Activated T-cell treated with anti-CD3 and anti-CD28 coated beads, Interleukin-2, amount 50 U/mL, for 1 hour (primary cell): ENCODE data around the gene ERC1.
"Not testable (repeated sequence)": the region's sequence is repeated elsewhere in the genome, so short reads cannot be mapped to it uniquely, and the experiment has no call there.

Experiments
- DNase-seq: peaks from one replicate; pipeline ENCODE4 v3.0.0-alpha.2; 2020

The ERC1 gene

DNA sequence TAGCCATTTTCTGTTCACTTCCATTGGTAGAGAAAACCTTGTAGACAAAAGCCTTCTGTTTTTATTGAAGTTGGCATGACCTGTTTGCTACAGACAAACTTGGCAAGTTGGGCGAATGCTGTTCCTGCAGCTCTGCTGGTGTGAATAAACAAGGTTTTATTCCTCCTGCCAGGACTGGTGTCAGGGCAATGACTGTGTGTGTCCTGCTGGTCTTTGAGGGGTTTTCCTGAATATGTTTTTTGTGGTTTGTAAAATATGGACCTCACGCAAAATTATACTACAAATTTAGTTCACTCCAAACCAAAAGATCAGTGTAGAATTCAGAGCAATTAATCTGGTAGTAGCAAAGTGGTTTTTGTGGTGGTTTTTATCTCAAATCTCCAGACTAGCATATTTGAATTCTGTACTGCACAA is 140.8 kb downstream of the ERC1 start:
- no peak for DNase-seq

DNA sequence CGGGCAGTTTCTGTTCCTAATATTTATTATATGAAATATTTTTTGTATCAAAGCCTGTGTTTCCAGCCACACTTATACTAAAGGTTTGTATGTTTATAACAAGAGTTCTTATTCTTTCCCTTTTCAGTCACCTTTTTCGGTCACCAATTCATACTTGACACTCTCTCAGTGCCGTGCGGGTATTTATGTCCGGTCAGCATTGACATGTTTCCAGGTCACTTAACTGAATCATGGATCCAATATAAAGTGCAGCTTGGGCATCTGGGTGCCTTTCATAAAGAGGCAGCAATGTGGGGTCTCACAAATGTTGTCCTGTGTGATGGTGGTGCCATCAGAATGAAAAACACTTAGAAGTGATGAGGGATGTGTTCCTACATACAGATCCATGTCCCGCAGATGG is 141.3 kb downstream of the ERC1 start:
- DNase-seq, result no peak

DNA sequence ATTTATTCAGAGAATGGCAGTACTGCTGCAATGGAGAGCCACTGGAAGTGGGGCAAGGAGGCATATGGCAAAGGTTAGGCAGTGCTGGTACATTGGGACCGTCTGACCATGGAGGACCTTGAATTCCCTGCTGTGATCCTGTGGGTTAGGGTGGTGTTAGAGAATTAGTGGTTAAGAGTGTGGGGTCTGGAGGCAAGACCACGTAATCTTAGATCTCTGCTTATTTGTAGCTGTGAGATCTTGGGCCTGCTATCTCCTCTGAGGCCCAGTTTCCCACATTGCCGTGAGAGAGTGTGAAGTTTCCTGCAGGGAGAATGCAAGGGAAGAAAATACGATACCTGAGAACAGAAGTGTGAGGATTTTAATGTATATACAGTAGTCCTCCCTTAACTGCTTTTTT is 147.7 kb downstream of the ERC1 start:
- no peak for DNase-seq

DNA sequence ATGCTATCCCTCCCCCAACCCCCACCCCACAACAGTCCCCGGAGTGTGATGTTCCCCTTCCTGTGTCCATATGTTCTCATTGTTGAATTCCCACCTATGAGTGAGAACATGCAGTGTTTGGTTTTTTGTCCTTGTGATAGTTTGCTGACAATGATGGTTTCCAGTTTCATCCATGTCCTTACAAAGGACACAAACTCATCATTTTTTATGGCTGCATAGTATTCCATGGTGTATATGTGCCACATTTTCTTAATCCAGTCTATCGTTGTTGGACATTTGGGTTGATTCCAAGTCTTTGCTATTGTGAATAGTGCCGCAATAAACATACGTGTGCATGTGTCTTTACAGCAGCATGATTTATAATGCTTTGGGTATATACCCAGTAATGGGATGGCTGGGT is 155.7 kb downstream of the ERC1 start:
- not testable (repeated sequence) for DNase-seq

DNA sequence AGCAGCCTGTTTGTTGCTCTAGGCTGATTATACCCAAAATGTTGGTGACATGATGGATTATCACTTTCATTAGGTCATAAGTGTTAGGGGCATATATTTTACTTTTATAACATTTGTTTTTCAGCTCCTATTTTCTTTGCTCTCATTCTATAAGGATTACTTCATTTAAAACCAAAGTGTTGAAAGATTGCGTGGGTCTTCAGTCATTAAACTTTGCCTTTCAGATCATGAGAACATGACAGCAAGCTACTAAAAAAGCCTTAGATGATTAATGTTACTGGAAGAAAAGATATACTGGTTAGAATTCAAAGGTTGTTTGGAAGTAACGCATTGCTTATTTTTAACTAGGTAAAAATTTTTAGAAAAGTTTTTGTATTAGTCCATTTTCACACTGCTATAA is 156.8 kb downstream of the ERC1 start:
- no peak for DNase-seq

DNA sequence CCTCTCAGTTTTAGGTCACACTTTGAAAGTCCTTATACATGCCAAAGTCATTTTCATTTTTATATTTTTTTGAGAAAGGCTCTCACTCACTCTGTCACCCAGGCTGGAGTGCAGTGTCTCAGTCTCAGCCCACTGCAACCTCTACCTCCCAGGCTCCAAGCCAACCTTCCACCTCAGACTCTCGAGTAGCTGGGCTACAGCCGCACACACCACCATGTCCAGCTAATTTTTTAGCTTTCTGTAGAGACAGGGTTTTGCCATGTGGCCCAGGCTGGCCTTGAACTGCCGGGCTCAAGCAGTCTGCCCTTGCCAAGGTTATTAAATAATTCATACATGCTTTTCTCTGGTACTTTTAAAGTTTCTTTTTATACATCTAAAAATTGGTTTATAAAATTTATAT is 166.0 kb downstream of the ERC1 start:
- DNase-seq, result no peak

DNA sequence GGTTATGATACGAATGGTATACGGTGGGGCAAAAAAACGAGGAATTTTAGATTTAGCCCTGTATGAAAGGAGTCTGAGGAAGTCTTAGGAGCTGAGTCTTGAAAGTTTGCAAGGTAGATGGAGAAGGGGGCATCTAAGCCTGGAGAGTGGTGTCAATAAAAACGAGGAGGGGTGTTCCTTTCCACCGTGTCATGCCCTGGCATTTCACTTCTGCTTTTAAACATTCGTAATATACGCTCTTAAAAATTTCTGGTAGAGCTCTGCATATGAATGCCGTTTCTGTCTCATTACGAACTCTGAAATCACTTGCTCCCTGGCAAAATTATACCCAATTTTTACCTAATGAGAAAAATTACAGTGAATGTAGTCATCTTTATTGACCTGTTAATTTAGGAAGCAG is 170.2 kb downstream of the ERC1 start:
- no peak for DNase-seq

DNA sequence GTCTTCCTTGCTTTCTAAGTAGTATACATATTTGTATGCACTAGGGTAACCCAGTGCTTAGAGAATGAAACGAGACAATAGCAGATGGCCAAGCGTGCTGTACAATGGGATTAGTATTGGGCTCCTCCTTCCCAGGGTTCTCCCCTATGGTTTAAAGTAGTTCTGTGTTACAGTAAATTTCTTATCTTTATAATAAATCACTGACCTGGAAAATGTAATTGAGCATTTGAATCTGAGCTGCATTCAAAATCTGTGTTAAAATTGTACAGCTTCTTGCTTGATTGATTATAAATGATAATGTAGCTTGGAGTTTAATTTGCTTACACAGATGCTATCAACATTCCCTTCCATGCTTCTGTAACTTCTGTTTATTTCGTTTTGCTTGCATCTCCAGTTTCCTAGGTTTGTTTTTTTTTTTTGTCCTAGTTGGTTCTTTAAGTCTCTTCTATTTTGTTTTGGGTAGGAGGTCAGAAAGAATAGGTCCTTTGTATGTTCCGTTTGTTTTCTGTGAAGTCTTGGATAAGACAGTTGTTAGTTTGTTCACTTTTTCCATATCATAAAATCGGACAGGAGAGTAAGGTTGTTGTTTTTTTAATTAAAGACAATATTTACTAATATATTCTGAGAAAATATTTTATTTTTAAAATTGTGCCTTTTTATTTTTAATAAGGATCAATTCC is 171.2 kb downstream of the ERC1 start:
- DNase-seq, result no peak

DNA sequence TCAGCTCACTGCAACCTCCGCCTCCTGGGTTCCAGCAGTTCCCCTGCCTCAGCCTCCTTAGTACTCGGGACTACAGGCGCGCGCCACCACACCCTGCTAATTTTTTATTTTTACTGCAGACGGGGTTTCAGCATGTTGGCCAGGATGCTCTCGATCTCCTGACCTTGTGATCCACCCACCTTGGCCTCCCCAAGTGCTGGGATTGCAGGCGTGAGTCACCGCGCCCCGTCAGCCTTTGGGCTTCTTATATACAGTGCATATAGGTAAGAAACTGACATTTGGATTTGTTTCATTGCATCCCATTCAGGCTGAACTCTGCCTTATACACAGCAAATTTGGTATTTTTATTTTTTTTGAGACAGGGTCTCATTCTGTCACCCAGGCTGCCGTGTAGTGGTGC is 176.8 kb downstream of the ERC1 start:
- no peak for DNase-seq

DNA sequence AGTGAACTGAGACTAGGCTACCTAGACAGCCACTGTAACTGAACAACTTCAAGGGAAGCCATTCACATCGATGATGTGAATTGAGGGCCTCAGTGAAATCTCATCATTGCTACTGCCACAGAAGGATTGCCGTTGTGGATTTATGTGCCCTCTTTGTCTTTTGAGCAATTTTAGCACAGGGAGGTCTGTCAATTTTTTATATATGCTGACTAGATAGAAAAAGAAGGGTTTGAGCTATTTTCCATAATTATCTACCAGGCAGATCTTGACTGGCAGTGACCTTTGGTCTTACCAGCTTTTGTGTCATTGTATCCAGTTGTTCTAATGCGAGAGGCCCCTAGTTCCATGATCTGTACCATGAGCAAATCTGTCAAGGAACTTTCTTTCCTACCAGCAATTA is 179.4 kb downstream of the ERC1 start:
- DNase-seq, result no peak

DNA sequence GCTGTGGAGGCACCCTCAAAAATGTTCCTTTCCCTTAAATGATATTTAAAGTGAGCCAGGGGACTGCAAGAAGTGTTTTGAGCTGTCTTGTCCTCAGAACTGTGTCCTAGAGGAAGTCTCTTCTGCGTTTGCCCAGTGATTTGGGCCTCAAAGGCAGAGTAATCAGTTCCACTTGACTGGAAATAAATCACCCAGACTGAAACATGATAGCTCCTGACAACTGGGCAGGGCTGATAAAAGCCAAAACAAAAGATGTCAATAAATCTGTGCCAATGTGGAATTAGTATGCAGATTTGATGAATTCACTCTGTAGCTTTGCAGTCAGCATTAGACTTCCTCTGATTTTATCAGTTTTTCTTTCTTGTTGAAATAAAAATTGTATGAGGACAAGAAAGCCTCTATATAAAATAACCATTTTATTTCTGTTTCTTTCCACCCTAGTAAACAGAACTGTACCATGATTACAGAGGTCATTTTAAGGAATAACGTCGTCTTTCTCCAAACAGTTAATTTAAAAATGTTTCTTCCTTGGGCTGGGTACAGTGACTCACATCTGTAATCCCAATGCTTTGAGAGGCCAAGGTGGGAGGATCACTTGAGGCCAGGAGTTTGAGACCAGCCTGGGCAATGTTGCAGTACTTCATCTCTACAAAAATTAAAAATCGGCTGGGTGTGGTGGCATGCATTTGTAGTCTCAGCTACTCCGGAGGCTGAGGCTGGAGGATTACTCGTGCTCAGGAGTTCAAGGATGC is 180.8 kb downstream of the ERC1 start:
- DNase-seq, result no peak

DNA sequence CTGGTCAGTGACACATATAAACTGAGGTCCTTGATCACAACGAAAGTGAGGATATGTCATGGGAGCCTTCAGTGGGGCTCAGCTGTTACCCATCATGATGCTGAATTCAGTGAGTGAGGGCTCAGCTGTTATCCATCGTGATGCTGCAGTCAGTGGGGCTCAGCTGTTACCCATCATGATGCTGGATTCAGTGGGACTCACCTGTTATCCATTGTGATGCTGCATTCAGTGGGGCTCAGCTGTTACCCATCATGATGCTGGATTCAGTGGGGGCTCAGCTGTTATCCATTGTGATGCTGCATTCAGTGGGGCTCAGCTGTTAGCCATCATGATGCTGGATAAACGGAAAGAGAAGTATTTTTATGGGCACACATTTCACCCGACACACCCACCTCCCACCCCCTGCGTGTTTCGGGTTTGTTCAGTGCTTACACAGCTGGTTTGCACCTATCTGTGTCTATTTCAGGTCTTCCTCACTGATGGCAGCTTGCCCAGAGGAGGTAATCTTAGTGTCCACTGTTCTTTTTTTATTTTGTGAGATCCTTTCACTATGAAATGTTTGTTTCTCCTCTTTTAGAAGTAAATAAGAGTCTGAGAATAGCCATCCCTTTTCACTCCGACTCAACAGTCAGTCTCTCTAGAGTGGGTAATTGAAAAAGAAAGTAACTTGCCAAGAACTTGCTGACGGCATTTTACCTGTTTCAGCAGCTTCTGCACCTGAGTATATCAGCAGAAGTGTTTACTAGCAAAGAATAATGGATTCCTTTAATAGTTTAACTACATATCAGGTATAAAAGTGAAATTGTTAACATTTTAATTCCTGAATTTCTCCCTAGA is 183.0 kb downstream of the ERC1 start:
- DNase-seq, result no peak

DNA sequence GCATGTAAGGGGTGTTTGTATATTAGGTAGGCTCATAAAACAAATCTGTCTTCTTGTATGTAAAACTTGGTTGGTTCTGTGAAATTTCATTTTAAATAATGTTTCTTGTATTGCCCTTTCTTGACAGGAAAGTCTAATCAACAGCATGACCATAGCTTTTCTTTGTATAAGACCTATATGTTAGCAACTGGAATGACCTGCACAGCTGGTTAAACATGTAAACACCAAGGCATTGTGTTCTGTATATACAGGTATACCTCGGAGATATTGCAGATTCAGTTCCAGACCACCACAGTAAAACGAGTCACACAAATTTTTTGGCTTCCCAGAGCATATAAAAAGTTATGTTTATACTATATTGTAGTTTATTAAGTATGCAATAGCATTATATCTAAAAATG is 183.6 kb downstream of the ERC1 start:
- DNase-seq, result no peak

DNA sequence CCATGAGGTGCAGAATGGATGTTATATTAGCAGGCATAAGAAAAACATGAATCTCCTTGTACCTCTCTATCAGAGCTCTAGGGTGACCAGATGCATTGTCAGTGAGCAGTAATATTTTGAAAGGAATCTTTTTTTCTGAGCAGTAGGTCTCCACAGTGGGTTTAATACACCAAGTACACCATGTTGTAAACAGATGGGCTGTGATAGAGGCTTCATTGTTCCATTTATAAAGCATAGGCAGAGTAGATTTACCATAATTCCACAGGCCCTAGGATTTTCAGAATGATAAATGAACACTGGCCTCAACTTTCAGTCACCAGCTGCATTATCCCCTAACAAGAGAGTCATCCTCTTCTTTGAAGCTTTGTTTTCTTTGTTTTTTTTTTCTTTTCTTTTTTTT is 185.2 kb downstream of the ERC1 start:
- no peak for DNase-seq

DNA sequence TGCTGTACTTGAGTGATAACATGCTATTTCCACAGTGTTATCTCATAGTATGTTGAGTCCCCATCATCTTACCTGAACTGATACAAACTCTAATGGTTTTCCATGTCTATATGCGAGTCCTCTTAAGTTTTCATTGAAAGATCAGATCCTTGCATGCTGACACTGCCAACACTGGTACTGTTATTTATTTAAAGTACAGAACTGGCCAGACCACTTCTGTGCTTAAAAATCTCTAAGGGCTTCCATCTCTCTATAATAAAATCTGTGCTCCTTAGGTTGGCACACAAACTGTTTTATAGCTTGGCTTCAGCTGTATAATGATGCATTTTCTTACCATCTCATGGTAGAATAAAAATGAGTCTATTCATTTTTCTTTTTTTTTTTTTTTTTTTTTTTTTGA is 188.1 kb downstream of the ERC1 start:
- no peak for DNase-seq

DNA sequence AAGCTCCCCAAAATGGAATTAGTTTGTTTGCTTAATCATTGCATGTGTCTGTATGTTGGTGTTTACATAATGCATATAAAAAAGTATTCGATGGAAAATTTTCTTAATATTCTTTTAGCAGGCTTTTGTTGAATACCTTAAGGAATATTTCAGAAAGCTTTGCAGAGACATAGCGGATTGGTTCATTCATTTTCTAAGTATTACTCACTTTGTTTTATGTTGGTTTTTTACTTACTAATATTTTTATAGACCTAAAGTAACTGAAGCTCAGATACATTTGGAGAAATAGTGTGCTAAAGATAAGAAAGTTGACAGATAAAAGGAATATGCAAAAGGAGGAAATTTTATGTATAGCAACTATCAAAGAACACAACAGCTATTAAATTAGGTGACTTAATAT is 191.0 kb downstream of the ERC1 start:
- no peak for DNase-seq

DNA sequence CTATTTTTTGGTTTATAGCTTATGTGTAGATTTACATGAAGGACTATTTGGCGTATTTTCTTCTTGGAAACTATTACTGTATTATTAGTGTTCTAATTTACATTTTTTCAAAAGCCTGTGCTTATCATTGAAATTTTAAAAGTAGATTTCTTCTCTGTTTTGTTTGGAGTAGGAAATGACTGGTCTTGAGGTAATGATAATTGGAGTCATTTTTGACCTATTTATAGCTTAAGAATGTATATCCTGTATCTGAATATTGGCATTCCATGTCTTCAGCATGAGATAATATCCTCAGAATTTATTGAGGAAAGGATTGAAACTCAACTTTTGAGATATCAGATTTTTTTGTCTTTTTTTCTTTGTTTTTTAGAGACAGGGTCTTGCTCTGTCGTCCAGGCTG is 193.4 kb downstream of the ERC1 start:
- DNase-seq, result no peak

DNA sequence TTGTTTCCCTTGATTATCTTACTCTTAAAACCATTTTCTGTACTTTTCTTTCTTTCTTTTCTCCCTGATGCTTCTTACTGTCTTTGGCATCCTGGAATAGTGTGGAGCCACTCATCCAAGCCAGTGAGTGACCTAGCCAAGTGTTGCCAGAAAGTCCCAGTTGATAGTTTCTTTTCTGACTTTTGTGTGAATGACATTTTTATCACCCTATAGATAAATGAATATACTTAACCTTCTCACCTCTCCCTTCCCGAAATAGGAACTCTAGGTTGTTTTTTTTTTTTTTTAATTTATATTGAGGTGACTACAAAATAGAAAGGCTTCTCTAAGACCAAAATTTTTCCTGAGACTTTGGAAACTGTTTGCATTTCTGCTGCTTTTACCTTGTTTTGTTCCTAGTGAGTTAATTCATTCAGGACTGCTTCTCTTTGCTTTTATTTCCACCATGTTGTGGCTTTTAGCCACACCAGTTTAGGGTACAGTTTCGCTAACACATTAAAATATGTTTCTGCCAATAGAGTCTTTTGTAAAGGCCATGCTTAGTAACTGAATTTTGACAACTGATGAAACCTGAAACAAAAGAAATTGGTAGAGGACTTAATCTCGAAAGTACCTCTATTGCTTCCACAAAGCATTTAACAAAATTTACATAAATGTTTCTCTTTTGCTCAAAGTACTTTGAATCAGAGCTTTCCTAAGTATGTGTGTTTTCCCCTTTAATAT is 194.6 kb downstream of the ERC1 start:
- DNase-seq, result no peak

DNA sequence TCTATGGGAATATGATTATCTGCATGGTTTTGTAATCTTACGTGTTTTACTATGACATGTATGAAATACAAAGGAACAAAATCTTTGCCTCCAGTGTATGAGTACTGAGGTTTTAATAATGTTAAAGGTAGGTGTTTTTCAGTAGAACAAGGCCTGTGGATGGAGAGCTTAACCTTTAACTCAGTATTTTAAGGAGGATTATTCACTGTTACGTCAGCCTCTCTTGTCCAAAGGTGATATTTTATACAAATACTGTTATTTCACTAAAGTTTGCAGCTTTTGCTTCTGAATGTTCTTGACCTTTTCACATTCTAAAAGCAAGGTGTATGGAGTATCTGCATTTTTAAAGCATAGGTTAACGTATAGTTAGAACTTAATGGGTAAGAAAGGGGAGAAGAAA is 195.3 kb downstream of the ERC1 start:
- no peak for DNase-seq

DNA sequence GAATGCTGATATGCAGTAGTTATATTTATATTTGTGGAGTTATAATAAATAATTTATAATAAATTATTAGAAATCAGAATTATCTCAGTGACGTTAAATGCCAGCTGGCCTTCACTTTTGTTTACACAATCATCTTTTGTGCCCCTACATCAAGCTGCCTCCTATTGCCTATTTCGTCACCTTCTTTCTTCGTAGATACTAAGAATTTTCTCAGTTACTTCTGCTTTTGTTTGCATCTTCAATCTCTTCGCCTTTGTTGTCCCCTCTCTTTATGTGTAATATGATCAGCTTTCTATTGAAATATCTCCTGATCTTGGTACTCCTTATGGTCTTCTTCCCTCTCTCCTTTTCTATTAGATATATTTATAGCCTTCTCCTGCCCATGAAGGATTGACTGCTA is 197.0 kb downstream of the ERC1 start:
- no peak for DNase-seq

DNA sequence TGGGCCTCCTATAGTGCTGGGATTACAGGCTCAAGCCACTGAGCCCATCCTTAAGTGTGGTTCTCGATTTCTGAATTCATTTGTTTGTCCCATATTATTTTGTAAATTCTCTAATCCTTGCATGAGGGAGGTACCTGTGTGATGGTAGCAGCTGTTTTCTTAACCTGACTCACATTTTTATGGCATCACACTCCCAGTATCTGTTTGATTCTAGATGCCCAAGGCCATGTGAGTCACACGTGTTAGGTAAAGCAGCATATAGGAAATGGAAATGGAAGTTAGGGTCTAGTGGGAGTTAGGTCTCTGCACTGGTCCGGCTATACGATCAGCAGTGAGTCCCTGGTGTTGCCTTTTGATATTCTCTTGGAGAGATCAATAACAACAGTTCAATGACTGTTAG is 198.1 kb downstream of the ERC1 start:
- no peak for DNase-seq

DNA sequence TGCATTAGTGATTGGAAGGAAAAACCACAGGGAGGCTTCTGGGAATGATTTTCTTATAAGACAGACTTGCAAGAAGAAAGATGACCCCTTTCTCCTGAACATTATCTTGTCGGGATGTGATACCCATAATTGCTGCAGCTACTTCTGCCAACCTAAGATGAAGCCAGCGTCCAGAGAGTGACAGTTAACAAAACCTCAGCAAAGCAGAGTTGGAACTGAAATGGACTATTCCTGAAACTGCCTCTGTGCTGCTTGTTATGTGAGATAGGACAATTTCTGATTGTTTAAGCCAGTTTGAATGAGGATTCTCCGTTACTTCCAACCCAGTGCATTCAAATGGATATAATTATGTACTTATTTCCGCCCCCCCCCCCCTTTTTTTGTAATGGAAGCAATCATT is 204.5 kb downstream of the ERC1 start:
- DNase-seq, result no peak

DNA sequence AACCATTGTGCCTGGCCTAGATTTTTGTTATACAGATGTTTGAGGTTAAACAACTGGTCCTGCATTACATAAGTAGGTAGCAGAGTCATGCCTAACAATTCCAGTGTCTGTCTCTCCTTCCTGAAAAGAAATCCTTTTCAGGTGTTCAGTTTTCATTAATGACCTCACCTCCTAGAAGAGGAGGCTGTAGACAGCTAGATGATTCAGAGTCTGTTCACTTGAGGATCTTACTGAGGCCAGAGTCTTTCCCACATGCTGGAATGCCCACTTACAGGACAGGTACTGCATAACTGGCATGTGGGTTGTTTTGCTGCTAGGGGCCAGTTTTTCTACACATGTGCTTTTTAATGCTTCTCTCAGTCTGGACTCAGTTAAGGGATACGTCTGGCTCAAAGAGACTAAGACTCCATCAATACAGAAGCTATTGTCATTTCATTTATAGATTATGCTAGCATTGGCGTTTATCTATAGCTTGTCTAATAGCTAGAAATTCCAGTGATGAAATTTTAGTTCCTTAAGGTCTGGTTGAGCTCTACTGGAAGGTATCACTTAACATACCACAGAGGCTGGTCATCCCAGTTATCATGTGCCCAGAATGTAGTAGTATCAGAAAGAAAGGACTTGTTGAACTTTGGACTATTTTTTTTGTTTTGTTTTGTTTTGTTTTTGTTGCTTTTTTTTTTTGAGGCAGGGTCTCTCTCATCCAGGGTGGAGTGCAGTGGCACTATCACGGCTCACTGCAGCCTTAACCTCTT is 206.4 kb downstream of the ERC1 start:
- DNase-seq, result no peak
